Measurements from ENCODE around the gene POU2F2.

POU2F2 gene

DNA sequence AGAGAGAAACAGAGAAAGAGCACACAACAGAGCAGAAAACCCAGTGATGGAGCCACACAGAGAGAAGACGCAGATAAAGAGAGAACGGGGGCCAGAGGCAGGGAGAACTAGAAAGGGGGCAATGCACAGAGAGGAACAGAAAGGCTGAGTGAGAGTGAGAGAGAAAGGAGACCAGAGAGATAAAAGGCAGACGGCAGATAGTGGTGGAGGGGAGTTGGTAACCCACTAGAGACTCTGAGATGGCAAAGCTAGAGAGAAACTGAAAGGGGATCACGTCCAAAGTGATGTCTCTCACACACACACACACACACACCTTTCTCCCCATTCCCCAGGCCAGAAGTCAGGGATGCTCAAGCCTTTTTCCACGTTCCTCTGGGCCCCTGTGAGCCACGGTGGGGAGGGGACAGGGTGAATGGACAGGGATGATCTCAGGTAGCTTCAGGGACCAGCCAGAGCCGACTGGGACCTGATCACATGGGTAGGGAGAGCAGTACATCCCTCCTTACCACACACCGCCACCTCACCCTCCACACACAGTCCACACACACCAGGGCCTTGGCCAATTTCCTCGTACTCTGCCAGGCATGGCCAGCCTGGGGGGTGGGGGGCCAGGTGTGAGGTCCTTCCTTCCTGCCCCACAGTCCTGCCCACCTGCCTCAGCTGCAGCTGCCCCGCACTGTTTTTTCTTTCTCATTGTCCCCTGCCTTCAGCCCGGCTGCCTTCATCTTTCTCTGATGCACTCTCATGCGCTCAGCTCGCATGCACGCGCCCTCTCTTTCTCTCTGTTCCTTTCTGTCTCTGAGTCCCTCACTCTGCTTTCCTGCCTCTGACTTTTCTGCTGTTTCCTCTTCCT is 22.5 kb upstream of the POU2F2 start:
- no peak for DNase-seq

- no peak for DNase-seq
Measured at GRCh38 chr19:42153672-42154433, 21.6 kb upstream of the POU2F2 start.

DNA sequence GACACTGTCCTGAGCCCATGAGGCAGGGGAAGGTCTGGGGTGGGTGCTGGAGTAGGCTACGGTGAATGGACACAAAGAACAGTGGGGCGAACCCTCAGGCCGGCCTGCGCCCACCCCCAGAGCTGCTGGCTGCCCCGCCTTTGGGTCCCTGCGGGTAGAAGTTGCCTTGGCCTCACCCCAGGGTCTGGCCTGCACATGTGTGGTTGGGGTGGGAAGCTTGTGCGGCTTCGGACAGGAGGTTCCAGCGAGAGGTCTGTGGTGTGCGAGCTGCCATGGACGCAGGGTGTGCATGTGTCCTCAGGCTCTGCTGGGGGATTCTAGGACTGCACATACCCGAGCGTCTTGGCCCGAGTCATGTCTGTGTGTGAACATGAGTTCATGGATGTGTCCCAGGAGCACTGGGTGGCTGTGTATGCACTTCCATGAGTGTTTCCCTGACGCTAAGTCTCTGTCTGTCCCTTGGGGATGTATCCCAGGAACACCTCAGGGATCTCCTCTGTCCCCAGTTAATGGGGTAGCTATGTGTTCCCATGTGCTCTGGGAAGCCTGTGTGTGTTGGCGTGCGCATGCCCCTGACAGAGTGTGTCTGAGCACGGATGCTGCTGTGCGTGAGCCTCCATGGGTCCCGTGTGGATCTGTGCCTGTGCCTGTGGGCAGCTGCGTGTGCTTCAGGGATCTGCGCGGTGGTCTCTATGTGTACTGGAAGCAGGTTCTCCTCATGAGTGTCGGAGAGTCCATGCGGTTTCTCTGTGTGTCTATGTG is 20.8 kb upstream of the POU2F2 start:
- DNase-seq, result no peak

DNA sequence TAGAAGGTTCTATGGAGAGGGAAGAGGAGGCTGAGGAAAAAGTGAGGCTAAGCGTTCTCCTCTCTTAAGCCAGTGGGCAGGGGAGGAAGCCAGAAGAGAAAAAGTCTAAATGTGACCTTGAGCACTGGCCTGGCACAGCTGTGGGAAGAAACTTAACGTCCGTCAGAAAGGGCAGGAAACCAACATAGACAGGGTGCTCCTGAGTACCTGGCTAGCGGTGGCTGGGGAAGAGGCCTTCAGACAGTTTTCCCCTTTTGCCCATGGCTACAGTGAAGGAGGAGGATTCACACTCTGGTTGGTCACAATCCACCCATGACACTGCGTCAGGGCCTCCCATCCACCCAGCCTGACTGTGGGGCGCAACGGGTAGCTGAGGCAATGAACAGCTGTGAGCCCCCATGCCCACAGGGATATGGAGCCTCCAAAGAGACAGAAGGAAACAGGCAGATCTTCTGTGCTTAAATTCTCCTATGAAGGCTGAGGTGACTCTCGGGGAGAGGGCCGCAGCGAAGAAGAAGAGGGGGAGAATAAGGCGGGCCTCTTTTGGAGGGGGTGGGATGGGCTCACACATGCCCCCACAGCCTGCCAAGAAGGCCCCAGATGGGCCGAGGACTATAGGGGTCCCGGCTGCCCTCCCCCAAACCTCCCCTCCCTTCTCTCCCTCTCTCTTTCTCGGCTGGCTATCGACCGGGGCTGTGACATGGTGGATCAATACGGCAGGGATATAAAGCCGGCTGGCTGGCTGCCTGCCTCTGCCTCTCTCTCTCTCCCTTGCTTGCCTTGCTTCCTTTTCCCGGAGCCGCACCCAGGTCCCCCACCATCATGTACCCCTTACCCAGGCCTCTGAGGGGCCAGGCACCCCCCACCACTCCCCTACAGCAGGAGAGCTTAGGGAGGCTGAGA is 19.8 kb upstream of the POU2F2 start:
- DNase-seq, result no peak

- no peak for DNase-seq
Measured at GRCh38 chr19:42150911-42151361, 18.7 kb upstream of the POU2F2 start.

GRCh38 chr19:42150364-42150763 is 18.1 kb upstream of the POU2F2 start:
- no peak for DNase-seq

GRCh38 chr19:42149447-42150202 is 17.4 kb upstream of the POU2F2 start:
- DNase-seq, result no peak

DNA sequence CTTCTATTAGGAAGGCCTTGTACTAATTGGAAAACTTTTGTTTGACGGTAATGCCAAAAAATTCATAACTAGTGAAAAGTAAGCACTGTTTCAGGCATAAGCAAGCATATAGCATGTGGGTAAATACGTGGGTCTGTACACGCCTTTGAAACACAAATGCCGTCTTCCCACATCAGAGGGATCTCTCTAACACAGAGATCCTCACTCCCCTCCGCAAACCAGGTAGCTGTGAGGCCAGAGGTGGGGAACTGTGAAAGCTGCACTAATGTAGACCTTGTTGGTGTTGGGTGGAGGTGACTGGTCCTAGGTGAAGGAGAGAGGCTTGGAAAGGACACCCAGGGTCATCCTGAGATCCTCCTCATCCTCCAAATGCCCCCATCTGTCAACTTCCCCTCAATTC is 16.0 kb upstream of the POU2F2 start:
- no peak for DNase-seq

DNA sequence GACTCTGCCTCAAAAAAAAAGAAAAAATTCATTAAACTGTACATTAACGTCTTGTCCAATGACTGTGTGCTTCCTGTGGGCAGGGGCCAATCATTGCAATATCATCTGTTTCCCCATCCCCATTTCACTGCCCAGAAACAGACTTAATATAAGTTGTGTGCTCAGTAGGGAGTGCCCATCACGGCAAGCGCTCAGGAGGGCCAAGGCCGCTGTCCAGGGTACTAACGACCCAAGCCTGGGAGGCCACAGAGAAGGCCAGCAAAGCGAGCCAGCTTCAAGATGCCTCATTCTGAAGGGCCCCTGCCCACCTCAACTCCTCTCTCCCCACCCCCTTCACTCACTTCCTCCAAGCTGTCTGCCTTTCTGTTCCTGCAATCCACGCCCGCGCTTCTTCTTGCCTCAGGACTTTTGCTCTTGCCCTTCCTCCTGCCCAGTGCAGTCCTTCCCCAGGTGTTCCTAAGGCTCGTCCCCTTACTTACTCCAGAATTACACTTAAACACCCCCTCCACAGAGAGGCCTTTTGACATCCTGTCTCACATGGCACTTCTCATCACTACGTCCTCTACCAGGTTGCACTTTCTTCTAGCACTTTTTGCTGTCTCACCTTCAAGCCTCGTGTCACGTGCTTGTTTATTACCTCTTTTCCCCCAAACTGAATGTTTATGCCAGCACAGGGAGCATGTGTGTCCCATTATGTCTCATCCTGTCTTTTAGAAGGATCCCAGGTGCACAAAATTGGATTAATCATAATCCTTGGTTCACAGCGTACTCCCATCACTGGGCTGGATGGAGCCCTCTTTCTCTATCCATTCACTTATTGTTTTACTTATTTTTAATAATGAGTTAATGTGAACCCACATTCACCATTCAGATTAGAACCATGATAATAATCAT is 11.3 kb upstream of the POU2F2 start:
- DNase-seq, result no peak

GRCh38 chr19:42140125-42140754 is 8.0 kb upstream of the POU2F2 start:
- DNase-seq, result no peak

DNA sequence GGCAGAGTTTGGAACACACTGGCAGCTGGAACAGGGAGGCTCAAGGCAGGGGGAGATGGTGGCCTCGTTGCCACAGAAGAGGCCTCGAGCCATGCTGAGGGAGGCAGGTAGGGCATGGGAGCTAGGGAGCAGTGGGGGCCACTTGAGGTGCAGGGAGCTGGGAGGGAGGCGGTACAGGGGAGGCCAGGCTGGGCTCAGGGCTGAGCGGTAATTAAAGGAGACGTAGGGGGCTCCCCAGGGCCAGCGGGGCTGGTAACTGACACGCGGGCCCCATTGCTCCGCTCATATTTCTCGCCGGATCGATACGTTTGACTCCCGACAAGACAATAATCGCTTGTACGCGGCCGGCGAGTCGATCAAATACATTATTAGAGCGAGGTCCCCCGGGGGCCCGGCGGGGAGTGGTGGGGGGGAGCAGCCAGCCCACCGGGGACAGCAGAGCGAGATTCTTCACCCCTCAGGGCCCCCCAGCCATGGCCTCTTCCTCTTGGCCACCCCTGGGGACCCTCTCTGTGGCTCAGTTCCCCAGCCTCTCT is 2.4 kb upstream of the POU2F2 start:
- DNase-seq, result no peak

- no peak for DNase-seq
Measured at GRCh38 chr19:42132851-42133528, 744 bp upstream of the POU2F2 start.

- DNase-seq, result no peak
Measured at GRCh38 chr19:42131149-42132029, 857 bp downstream of the POU2F2 start.

DNA sequence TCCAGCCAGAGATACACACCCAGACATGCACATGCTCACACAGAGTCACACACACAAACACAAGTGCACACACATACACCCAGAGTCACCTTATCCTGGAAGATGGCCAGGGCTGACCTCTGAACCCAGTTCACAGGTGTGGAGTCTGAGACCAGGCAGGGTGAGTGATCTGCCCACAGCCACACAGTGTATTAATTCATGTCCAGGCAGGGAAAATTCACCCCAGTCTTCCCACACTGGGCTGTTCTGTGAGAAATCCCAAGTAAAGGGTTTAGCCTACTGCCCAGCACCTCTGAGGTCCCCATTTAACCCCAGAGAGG is 2.0 kb downstream of the POU2F2 start:
- DNase-seq, result no peak

DNA sequence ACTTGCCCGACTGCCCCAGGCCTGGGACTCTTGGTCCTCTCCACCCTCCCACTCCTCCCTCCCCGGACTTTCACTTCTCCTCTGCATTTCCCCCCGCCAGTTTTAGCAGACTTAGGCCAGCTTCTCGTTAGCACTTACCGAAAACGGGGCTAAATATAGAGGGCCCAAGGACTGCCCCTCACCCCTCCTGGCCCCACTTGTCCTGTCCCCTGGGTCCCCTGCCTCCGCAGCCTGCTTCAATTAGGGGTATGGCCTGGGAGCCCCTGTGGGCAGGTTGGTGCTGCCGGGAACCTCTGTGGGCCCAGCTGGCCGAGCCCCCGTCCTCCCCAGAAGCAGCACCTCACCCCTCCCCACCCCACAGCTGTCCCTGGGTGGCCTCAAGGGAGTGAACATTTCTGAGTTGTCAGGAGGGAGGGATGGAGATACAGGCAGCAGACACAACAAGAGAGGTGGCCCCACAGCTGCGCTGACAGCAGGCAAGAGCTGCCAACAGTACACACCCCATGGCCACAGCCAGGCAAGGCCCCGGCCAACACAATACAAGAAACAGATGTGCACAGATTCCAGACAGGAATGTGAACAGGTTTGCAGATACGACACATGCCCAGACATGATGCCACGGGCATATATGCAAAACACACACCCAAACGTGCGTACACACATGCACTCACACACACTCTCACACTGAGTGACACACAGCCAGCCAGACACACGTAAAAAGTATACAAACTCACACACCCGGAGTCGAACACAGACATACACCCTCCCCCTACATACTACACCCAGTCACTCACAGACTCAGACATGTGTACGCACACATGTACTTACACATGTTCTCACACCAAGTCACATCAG is 2.6 kb downstream of the POU2F2 start:
- no peak for DNase-seq

GRCh38 chr19:42126574-42126973 is 5.7 kb downstream of the POU2F2 start:
- no peak for DNase-seq

GRCh38 chr19:42125536-42125935 is 6.7 kb downstream of the POU2F2 start:
- DNase-seq, result no peak
